HFF-Myc (cell line): ENCODE data around the gene PIGK.

Experiments used
- DNase-seq: peaks from one replicate; pipeline ENCODE4 v3.0.0-alpha.2; 2011; ENCODE audit warnings: low read depth; ENCODE audit errors: extremely low read depth
- H3K4me3 ChIP-seq: replicated peaks from 2 replicates; pipeline ENCODE4 v1.5.1; 2011; ENCODE audit warnings: low read depth, mild to moderate bottlenecking, control low read depth, low read length
- TF ChIP-seq, protein P1 (sequence below): IDR thresholded peaks from 2 replicates; pipeline ENCODE4 v1.5.1; 2012; ENCODE audit warnings: mild to moderate bottlenecking, low read depth, low read length, control low read depth; ENCODE audit errors: missing control alignments

PIGK gene

DNA sequence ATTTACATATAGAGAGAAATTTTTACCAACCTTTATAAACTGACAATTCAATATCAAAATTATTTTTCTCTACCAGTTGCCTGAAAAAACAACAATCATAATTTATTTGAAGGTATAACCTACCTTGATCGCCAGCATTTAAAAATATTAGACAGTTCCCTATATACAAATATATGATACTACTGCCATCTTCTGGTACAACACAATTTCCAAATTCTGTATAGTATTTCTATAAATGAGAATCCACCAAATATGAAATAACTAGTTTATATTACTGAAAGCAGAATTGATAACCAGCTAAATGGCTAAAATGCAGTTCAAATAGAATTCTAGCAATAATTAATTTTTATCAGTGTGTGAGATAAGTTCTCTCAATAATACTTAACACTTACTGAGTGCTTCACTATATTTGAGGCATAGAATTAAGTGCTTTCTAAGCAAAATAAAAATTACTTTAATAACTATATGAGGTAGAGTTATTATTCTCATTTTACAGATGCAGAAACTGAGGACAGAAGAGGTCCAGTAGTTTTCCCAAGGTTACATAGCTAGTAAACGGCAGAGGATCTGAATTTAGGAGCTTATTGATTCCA lies 75.6 kb downstream of the PIGK start:
- no peak overlapping the region for H3K4me3 ChIP-seq
- TF ChIP-seq, protein P1, sequence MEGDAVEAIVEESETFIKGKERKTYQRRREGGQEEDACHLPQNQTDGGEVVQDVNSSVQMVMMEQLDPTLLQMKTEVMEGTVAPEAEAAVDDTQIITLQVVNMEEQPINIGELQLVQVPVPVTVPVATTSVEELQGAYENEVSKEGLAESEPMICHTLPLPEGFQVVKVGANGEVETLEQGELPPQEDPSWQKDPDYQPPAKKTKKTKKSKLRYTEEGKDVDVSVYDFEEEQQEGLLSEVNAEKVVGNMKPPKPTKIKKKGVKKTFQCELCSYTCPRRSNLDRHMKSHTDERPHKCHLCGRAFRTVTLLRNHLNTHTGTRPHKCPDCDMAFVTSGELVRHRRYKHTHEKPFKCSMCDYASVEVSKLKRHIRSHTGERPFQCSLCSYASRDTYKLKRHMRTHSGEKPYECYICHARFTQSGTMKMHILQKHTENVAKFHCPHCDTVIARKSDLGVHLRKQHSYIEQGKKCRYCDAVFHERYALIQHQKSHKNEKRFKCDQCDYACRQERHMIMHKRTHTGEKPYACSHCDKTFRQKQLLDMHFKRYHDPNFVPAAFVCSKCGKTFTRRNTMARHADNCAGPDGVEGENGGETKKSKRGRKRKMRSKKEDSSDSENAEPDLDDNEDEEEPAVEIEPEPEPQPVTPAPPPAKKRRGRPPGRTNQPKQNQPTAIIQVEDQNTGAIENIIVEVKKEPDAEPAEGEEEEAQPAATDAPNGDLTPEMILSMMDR: no peak
- no peak for DNase-seq

DNA sequence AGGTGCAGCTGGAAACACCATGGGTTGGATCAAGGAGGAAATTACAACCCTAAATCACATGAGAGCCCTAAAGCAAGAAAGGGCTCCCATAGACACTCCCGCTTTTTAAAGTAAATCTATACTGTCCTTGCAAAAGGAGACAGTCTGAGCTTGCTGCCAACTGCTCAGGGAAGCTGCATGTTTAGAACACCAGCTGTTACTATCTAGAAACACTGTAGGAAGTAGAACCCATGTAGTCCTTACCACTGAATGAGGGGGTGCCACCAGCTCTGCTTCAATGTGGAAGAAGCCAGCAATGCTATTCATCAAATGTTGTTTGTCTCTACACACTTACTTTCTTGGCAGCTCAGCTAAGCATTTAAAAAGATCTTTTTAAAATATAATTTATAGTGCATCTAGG lies 79.8 kb downstream of the PIGK start:
- no peak for DNase-seq
- TF ChIP-seq, protein P1: no peak
- no peak overlapping the region for H3K4me3 ChIP-seq

DNA sequence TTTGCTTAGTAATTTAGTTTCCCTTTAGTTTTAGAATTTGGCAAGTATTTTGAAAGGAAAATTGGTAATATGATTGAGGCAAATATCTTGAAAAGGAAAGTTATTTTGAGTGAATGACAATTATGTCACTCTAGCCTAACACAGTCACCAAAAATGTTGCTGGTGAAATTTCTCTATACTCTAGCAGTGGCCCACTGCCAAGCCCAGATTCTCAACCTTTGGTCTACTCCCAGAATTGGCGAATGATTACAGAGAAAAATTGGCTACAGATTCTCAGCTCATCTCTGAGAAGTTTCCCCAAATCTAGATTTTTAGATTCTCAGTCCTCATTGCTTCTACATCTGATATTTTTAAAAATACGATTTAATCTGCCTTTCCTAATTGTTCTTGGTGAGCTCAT lies 84.9 kb downstream of the PIGK start:
- DNase-seq: no peak
- no peak overlapping the region for H3K4me3 ChIP-seq
- TF ChIP-seq, protein P1: no peak

DNA sequence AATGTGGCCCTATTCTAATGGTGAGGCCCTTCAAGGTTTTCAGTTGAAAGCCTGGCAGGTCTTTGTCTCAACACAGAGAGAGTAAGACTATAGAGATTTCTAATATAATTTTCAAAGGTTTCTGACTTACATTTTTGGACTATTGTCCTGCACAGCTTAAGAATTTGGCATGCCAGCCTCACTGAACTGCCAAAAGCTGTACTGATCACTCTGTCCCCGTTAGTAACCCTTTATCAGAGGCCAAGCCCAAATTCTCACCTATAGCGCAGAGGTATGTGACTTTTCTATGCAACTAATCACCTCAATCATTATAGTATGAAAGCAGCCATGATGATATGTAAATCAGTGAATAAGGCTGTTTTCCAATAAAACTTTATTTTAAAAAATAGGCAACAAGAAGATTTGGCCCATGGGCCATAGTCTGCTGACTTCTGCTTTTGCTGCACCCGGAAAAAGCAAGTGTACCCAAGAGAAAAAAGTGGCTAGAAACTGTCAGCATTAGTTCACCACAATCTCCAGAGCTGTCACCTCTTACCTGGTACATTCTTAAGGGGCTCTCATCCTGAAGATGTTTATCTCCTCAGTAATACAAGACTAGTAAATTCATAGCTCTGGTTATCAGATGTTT lies 85.4 kb downstream of the PIGK start:
- TF ChIP-seq, protein P1: no peak
- H3K4me3 ChIP-seq: no peak overlapping the region
- no peak for DNase-seq

DNA sequence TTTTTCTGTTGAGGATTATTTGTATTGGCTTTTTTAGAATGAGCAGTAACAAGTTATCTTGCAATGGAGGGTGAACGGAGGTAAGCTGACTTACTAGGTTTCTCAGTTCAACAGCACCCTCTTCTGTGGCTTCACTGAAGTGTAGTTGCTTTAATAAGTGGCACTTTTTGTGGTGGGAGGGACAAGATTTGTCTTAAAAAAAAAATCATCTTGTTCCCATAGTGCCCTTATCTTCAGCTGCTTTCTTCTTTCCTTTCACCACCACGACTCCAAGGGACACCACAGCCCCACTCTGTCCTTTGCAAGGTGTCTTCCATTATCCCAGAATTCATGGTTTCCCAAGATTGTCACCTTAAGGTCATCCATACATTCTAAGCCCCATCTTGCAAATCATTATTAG lies 92.9 kb downstream of the PIGK start:
- peak; percentile 27 for DNase-seq
- TF ChIP-seq, protein P1: peak; percentile 39
- H3K4me3 ChIP-seq: no peak overlapping the region

DNA sequence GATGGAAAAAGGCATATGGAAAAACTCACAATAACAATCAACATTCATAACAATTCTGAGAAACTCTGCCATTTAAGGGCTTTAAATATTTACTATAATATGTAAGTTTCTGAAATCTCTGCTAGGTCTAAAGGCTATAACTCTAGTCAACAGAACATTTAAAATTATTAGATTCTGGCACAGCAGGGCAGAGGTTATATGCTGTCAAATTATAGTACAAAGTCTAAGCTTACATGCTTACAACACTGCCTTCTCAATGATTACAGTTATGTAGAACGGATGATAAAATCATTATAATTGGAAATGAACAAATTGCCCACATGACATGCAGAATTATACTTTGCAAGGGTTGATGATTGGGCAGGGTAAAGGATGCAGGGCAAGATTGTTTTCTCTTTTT lies 97.7 kb downstream of the PIGK start:
- TF ChIP-seq, protein P1: no peak
- no peak overlapping the region for H3K4me3 ChIP-seq
- no peak for DNase-seq

DNA sequence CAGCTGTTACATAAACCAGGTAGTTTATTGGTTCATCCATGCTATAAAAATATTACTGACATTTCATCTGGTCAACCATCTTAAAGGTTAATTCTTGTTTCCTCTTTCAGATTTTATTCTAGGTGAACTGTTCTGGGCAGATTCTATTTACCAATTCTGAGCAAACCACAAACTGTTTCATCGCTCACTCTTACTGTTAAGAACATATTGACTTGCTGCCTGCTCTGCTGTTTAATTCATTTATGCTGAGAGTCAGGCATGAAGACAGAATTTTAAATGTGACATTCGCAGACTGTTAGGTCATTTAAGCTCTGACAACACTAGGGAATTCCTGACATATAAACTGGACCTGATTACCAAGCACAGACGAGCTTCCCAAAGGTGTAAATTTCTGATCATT lies 98.3 kb downstream of the PIGK start:
- TF ChIP-seq, protein P1: no peak
- no peak overlapping the region for H3K4me3 ChIP-seq
- DNase-seq: no peak
